Thyroid gland (tissue), 4 donors: Measurements from ENCODE around the gene PPIL1.

Source experiments
- POLR2A ChIP-seq, 2 donors: fragments of 450-650 bp; IDR thresholded peaks; one replicate each; pipeline ENCODE4 v1.6.1; 2017; ENCODE audit warnings: antibody characterized with exemption in 2 of 2, mild to moderate bottlenecking in 2 of 2, moderate library complexity in 1 of 2
- TF ChIP-seq, protein P1 (sequence below), 6 experiments: fragments of 200-600 bp in 3 of 6; fragments of 450-650 bp in 3 of 6; sonication (generic) in 3 of 6; IDR thresholded peaks; one replicate each; pipeline ENCODE4 v1.5.1; 2016 to 2019; ENCODE audit warnings: antibody characterized with exemption in 6 of 6, mild to moderate bottlenecking in 2 of 6, inconsistent platforms in 1 of 6, moderate library complexity in 1 of 6

DNA sequence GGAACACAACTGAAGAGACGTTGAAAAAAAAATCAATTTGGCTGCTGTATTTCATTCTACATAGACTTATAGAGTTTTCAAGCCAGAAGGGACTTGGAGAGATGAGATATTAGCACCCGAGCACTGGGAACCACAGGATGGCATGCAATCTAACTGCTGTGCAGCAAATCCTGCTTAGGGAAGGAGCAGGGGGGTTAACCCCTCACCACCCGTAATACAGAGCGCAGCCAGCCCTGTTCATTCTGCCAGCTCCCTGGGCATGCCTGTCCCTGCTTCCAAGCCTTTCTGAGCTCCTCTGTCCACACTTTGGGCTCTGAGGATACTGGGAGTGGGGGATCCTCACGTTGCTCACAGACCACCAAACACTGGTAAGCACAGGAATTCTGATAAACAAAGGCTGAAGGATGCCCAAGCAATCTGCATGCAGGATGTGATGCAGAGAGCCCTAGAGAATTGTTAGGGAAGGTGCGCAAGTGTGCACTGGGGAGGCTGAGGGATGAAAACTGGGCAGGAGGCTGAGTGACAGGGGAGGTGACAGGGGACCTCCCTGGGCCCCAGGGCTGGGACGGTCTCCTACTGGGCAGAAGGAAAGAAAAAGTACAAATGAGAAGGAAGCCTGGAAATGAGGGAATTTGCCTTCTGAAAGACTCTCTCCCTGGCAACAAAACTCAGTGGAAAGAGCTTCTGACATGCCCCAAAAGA, 69.4 kb downstream of the PPIL1 start:
- TF ChIP-seq, protein P1, sequence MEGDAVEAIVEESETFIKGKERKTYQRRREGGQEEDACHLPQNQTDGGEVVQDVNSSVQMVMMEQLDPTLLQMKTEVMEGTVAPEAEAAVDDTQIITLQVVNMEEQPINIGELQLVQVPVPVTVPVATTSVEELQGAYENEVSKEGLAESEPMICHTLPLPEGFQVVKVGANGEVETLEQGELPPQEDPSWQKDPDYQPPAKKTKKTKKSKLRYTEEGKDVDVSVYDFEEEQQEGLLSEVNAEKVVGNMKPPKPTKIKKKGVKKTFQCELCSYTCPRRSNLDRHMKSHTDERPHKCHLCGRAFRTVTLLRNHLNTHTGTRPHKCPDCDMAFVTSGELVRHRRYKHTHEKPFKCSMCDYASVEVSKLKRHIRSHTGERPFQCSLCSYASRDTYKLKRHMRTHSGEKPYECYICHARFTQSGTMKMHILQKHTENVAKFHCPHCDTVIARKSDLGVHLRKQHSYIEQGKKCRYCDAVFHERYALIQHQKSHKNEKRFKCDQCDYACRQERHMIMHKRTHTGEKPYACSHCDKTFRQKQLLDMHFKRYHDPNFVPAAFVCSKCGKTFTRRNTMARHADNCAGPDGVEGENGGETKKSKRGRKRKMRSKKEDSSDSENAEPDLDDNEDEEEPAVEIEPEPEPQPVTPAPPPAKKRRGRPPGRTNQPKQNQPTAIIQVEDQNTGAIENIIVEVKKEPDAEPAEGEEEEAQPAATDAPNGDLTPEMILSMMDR (IDR thresholded peaks at IDR 0.05) = no peak
- TF ChIP-seq POLR2A (IDR thresholded peaks at IDR 0.05) = no peak
